Measurements from ENCODE around the gene CAND1.

Gene CAND1

GRCh38 chr12:67268896-67269632 is at the start of gene CAND1:
CAND1 (plus strand) TSS chr12:67269358; CDS start chr12:67269718, 360 bp downstream.
- DNase-seq = peak; percentile 99

DNA sequence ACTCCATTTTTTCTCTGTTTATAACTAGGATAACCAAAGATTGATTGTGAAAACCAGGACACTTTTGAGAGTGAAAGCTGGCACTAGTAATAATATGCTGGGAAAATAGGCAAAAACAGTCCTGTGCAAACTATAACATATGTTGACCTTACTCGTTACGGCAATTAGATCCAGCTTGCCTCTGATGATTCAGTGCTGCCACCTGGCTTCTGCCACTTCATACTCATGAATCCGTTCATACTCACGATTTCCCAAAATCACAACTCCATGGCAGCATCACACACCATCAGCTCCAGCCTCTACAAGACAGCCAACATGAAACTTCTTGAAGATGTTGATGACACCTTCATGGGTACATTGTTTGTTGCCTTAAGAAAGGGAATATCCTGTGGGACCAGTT is 49.1 kb upstream of the CAND1 start:
- DNase-seq = no peak

DNA sequence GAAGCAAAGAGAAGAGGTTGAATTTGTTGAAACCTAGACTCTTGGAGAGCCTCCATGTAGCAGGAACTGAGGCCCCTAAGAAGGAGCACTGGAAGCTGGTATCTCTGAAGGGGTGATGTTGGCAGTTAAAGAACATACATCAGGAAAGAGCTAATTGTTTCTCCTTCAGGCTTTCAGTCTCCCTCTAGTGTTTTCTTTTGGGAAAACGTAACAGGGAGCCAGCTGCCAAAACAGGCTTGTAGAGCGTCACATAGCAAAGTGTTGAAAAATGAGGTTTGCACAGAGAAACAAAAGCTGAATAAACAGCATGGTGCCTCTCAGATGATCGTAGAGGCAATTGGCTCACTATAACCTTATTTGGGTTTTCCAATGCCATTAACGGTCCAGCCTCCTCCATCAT is 46.9 kb upstream of the CAND1 start:
- no peak for DNase-seq

GRCh38 chr12:67223225-67223624 is 45.9 kb upstream of the CAND1 start:
- no peak for DNase-seq

- no peak for DNase-seq
Measured at GRCh38 chr12:67237231-67237630, 31.9 kb upstream of the CAND1 start.

- DNase-seq = no peak
Measured at GRCh38 chr12:67239061-67239460, 30.1 kb upstream of the CAND1 start.

GRCh38 chr12:67241482-67241881 is 27.7 kb upstream of the CAND1 start:
- DNase-seq = no peak

- DNase-seq = no peak
Measured at GRCh38 chr12:67243260-67243659, 25.9 kb upstream of the CAND1 start.

DNA sequence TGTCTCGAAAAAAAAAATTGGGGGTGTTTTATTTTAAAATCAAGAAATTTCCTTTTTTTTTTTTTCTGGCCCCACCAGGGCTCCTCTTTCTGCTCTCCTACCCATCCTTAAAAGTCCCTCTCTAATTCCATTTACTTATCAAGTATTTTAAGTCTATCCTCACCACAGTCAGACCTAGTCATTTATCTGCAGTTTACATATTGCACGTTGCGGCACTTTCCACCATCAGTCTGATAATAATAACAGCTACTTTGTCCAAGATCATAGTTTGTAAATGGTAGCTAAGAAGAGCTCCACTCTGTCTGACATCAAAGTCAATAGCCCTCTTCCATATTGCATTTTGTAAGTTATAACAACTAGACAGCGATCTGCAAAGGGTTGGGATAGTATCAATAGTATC is 23.6 kb upstream of the CAND1 start:
- no peak for DNase-seq

GRCh38 chr12:67251012-67251411 is 18.1 kb upstream of the CAND1 start:
- no peak for DNase-seq

DNA sequence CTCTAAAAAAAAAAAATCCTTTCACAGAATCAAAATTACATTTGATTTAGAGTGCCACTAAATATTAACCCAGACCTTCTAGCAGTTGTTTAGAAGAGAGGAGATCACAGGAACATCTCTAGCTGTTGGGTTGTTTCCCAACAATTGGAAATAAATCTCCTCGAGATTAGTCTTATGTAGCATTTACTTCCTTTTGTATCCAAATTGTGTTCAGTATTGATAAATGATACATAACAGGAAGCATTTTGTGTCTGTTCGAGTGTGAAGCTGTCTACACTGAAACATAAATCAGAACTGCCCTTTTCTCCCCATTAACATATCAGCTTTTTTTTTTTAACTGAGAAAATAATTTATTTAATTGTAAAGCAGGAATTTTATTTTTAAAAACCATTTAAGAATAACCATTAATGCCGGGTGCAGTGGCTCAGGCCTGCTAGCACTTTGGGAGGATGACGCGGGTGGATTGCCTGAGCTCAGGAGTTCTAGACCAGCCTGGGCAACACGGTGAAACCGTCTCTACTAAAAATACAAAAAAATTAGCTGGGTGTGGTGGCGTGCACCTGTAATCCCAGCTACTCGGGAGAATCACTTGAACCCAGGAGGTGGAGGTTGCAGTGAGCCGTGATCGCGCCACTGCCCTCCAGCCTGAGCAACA is 14.7 kb upstream of the CAND1 start:
- no peak for DNase-seq

DNA sequence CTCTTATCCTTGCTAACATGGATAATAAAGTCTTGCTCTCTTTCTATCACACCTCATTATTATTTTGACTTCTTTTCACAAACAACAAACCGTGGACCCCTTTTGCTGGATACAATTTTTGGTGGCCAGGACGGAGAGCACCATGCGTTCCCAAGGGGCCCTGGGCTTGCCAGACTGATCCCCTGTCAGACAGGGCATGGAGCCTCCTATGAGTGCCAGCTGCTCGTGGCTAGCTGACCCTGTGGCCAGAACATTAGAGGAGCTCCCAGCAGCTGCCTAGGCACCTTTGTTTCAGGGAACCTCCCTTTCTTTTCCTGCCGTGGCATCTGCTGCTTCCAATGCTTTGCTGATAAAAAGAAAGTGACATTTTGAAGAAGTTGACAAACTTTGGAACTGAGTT is 12.5 kb upstream of the CAND1 start:
- DNase-seq = no peak

DNA sequence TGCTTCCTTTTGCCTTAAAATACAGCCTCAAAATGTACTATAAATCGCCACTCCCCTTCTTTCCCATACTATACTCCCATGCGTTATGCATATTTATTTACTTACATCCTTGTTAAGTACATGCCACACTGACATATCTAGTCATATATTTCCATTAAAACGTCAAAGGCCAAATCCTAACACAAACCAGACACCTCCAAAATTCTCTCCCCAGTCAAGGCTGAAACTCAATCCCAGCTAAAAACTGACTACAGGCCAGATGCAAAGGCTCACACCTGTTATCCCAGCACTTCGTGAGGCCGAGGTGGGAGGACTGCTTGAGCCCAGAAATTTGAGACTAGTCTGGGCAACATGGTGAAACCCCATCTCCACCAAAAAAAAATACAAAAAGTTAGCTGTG is 5.7 kb upstream of the CAND1 start:
- no peak for DNase-seq

DNA sequence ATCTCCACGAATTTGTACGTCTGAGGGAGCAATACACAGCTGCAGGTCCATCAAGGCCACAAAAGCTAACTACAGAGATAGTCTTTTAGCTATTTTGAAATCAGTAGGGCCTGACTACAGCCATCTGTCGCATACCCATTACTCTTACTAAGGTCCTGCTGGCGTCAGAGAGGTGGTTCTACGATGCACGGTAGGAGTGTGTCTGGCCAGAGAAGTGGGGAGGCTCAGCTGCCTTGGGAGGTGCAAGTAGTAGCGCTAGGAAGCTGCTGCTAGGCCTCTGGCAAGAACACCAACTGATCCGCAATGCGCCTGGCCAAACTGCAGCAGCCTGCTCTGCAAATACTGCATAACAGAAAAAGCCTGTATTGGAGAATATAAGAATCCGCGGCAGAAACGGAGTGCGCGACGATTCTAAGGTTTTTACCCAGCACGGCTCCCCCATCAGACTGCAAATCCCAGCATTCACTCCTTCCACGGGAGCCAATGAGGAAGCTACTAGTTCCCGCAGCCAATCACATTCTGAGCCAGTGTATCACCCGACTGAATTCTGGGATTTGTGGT is 743 bp upstream of the CAND1 start:
- DNase-seq = peak; percentile 94

- DNase-seq = peak; percentile 84
Measured at GRCh38 chr12:67269633-67270573, 745 bp downstream of the CAND1 start.

GRCh38 chr12:67270622-67271021 is 1.5 kb downstream of the CAND1 start:
- no peak for DNase-seq

DNA sequence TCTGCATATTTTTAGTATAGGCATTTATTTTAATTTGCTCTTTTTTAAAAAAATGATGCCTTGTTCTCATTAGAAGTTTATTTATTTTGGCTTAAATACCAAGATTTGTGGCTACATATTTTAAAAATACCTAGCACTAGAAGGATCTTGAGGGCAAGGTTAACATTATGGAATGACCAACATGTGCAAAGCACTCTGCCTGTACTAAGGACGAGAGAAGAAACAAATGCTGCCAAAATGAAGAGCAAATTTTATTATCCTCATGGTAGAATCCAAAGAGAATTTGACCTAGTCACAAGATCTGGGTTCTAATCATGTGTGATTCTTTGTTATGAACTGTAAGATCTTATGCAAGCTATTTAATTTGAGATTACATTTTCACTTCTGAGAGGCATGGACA is 2.8 kb downstream of the CAND1 start:
- no peak for DNase-seq

DNA sequence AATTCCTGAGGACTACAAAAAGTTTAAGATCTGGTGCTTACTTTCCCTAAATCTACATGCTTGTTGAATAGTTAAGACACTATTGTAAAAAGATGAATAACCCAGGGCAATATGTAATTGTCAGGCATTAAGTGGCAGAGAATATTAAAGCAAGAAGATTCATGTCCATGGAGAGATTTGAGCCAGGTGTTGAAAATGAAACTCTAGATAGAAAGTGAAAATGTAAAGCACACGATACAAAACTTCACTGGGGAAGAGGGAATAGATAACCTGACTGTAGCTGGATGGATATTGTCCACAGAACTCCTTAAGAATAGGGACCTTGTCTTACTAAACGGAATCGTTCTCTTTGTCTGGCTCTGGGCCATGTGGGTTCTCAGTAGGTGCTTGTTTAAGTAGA is 5.0 kb downstream of the CAND1 start:
- no peak for DNase-seq

DNA sequence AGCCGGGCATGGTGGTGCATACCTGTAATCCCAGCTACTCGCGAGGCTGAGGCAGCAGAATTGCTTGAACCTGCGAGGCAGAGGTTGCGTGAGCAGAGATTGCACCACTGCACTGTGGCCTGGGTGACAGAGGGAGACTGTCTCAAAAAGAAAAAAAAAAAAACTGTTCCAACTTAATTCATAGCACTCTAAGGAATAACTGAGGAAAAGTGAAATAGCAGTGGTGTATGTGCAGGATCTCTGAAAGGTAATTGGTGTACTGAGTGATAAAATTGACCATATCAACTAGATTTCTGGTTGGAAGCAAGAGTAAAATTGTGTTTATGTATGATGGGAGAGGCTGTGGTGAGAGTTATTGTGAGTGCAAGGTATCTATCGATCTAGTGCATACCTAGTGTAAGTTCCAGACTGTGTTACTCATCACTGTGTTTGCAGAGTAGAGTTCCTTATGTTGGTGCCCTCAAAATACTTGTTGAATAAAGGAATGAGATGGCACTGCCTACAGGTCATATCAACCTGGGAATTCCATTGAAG is 6.3 kb downstream of the CAND1 start:
- DNase-seq = no peak

DNA sequence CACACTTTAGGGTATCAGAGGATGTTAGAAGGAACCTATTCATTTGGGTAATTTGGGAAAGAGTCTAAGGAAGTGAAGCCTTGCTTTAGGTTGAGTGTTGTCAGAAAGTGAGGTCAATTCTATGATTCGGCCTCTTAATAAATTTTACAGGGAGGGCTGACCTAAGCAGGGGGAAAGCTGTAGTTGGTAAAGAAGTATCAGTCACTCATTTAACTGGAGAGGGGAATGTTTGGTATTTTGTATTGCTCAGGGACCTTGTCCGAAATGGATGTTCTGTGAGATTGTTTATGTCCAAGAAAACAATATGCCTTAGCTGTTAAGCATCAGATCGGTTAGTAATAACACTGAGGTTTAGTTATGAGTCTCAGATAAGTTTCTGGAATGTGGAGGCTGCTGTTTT is 7.3 kb downstream of the CAND1 start:
- DNase-seq = no peak

GRCh38 chr12:67279637-67280036 is 10.5 kb downstream of the CAND1 start:
- DNase-seq = no peak

DNA sequence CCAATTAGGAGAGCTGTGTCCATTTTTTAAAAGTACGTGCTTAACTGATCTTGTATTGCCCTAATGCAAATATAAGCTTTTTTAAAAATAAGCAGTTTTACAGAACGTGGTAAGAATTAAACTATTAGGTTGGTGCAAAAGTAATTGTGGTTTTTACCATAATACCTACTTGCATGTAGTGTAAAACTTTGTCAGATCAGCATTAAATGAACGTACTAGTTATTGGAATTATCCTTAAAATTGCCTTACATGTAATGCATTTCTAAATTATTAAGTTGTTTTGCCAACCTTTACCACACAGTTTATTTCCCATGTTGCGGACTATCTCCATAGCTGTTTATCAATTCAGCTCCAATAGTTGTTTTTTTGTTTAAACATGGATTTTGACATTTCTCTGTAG is 10.9 kb downstream of the CAND1 start:
- DNase-seq = no peak

GRCh38 chr12:67280572-67280971 is 11.4 kb downstream of the CAND1 start:
- no peak for DNase-seq
